Measurements from ENCODE around the gene PHGDH. TPM values are rescaled to one million over a fixed set of nuclear protein-coding genes. Genes with fewer than 3 reads are reported as not detected.
A peak's percentile ranks its signal among the peaks of the same experiment; 100 is the strongest.

PHGDH gene
- total and polyA plus RNA-seq, 2 of the 13 experiments (the other 11 are each of a cell fraction or from before 2014, with no cell fraction given), result 95.8 to 133 TPM

DNA sequence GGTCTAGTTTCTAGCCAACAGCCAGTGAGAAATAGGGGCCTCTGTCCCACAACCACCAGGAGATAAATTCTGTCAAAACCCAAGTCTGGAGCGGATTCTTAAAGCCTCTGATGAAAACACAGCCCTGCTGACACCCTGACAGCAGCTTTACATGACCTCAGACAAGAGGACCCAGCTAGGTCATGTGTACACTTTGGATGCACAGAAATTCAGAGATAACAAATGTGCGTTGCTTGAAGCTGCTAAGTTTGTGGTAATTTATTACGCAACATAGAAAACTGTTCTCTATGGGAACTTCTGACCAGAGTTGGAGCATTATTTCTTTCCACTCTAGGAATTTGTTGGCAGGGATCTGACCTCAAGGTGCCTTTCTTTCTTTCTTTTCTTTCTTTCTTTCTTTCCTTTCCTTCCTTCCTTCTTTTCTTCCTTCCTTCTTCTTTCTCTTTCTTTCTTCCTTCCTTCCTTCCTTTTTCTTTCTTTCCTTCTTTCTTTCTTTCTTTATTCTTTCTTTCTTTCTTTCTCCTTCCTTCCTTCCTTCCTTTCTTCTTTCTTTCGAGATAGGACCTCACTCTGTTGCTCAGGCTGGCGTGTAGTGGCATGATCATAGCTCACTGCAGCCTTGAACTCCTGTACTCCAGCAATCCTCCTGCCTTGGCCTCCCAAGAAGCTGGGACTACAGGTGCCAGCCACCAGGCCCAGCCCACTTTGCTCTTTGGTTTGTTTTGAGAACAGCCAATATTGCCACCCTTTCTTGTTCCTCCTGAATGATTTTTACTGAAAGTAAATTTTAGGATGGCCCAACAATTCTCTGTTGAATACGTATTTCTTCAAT, 71.8 kb downstream of the PHGDH start (continued):
- TF ChIP-seq PRDM10 (CRISPR knock-in tag; IDR thresholded peaks at IDR 0.05; ENCODE audit: low read depth) (no peak), ARID2 (CRISPR knock-in tag; IDR thresholded peaks at IDR 0.05; ENCODE audit: borderline replicate concordance) (no peak), KDM1A (CRISPR knock-in tag; IDR thresholded peaks at IDR 0.05) (0 out of 2 replicates have a peak, but pooled peaks have one; percentile 21), FOXA3 (CRISPR knock-in tag; IDR thresholded peaks at IDR 0.05) (peak; percentile 74), ZNF512B (CRISPR knock-in tag; IDR thresholded peaks at IDR 0.05; ENCODE audit: borderline replicate concordance) (no peak), SOX5 (CRISPR knock-in tag; IDR thresholded peaks at IDR 0.05; ENCODE audit: borderline replicate concordance) (peak; percentile 55; the same call in 1 of the 2 replicates), DR1 (CRISPR knock-in tag; IDR thresholded peaks at IDR 0.05) (no peak), HNF4A (CRISPR knock-in tag; IDR thresholded peaks at IDR 0.05) (no peak), ZNF691 (CRISPR knock-in tag; IDR thresholded peaks at IDR 0.05; ENCODE audit: borderline replicate concordance, low read depth) (no peak), TP53 (CRISPR knock-in tag; conservative IDR thresholded peaks at IDR 0.05) (no peak), CENPX (CRISPR knock-in tag; IDR thresholded peaks at IDR 0.05) (no peak), ZBTB20 (CRISPR knock-in tag; IDR thresholded peaks at IDR 0.05; ENCODE audit: borderline replicate concordance, low read depth) (peak; percentile 55; the same call in 1 of the 2 replicates), PBX2 (CRISPR knock-in tag; IDR thresholded peaks at IDR 0.05) (no peak), ZBTB21 (CRISPR knock-in tag; IDR thresholded peaks at IDR 0.05) (peak; percentile 77), RARG (CRISPR knock-in tag; IDR thresholded peaks at IDR 0.05; ENCODE audit: low read depth) (no peak), FOXP1 (IDR thresholded peaks at IDR 0.05) (no peak), FOXP1 (CRISPR knock-in tag; IDR thresholded peaks at IDR 0.05) (peak; percentile 35; the same call in 1 of the 2 replicates), ZNF124 (CRISPR knock-in tag; IDR thresholded peaks at IDR 0.05) (no peak)
- TF ChIP-seq, protein P1, sequence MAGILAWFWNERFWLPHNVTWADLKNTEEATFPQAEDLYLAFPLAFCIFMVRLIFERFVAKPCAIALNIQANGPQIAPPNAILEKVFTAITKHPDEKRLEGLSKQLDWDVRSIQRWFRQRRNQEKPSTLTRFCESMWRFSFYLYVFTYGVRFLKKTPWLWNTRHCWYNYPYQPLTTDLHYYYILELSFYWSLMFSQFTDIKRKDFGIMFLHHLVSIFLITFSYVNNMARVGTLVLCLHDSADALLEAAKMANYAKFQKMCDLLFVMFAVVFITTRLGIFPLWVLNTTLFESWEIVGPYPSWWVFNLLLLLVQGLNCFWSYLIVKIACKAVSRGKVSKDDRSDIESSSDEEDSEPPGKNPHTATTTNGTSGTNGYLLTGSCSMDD (CRISPR knock-in tag; IDR thresholded peaks at IDR 0.05), result no peak
- TF ChIP-seq, protein P2, sequence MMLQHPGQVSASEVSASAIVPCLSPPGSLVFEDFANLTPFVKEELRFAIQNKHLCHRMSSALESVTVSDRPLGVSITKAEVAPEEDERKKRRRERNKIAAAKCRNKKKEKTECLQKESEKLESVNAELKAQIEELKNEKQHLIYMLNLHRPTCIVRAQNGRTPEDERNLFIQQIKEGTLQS (CRISPR knock-in tag; IDR thresholded peaks at IDR 0.05), result no peak

Measured in HepG2 (cell line).